Measurements from ENCODE around the gene MUTYH. TPM values are rescaled to one million over a fixed set of nuclear protein-coding genes. Genes with fewer than 3 reads are reported as not detected.

MUTYH gene
- total RNA-seq, 2 donors from 2014 or later, result 19.7 to 21.8 TPM

GRCh38 chr1:45334308-45335245 lies 5.7 kb downstream of the MUTYH start:
- Histone ChIP-seq H3K4me3 (no peak overlapping the region), H3K36me3 (replicated peaks in 1 of 2; ENCODE audit: insufficient read depth in 1 of 2, low read depth in 2 of 2) (no peaks in the 10 kb centered on the region), H3K27ac (no peak overlapping the region), H3K27me3 (no peaks in the 10 kb centered on the region), H3K4me1 (peaks cover 12% of the 10 kb centered on the region), H3K9me3 (no peaks in the 10 kb centered on the region)
- WGBS, 2 donors, result 76 to 89% methylated on average over 9 of the region's 9 CpGs
- DNase-seq (peak in 2 of 4 donors; percentile 21 to 34), ATAC-seq (no peak)
- intact Hi-C loops (cut with DNase I), result no loop called here
- TF ChIP-seq POLR2A (IDR thresholded peaks at IDR 0.05) (no peak), CTCF (IDR thresholded peaks at IDR 0.05) (no peak)

- intact Hi-C loops (cut with DNase I), result no loop called here
- Histone ChIP-seq H3K36me3 (replicated peaks in 1 of 2; ENCODE audit: insufficient read depth in 1 of 2, low read depth in 2 of 2) (no peaks in the 10 kb centered on the region), H3K4me3 (no peak overlapping the region), H3K27me3 (no peaks in the 10 kb centered on the region), H3K4me1 (peaks cover 8% of the 10 kb centered on the region), H3K9me3 (no peaks in the 10 kb centered on the region), H3K27ac (no peak overlapping the region)
- WGBS, 2 donors, result 94 to 100% methylated on average over 5 to 10 of the region's 10 CpGs
- DNase-seq (no peak), ATAC-seq (no peak)
- TF ChIP-seq CTCF (IDR thresholded peaks at IDR 0.05), result no peak
- TF ChIP-seq POLR2A (IDR thresholded peaks at IDR 0.05), result no peak
Observed at GRCh38 chr1:45332346-45332720, 7.9 kb downstream of the MUTYH start.

- H3K27me3 ChIP-seq, result no peaks in the 10 kb centered on the region
- TF ChIP-seq POLR2A (IDR thresholded peaks at IDR 0.05), result no peak
- TF ChIP-seq CTCF (IDR thresholded peaks at IDR 0.05), result no peak
- H3K4me3 ChIP-seq, result no peak overlapping the region
- intact Hi-C loops (cut with DNase I), result no loop called here
- WGBS, 2 donors, result 91 to 97% methylated on average over 6 to 18 of the region's 18 CpGs
- H3K36me3 ChIP-seq (replicated peaks in 1 of 2; ENCODE audit: insufficient read depth in 1 of 2, low read depth in 2 of 2), result no peaks in the 10 kb centered on the region
- no peak overlapping the region for H3K27ac ChIP-seq
- H3K4me1 ChIP-seq, result peaks cover 15% of the 10 kb centered on the region
- DNase-seq, result no peak
- H3K9me3 ChIP-seq, result no peaks in the 10 kb centered on the region
- ATAC-seq, result no peak
Observed at GRCh38 chr1:45331436-45332345, 8.5 kb downstream of the MUTYH start.

- Histone ChIP-seq H3K4me1 (peaks cover 16% of the 10 kb centered on the region), H3K9me3 (no peaks in the 10 kb centered on the region), H3K27ac (no peak overlapping the region), H3K27me3 (no peaks in the 10 kb centered on the region), H3K36me3 (replicated peaks in 1 of 2; ENCODE audit: insufficient read depth in 1 of 2, low read depth in 2 of 2) (no peaks in the 10 kb centered on the region), H3K4me3 (no peak overlapping the region)
- TF ChIP-seq POLR2A (IDR thresholded peaks at IDR 0.05), result no peak
- no peak for TF ChIP-seq CTCF (IDR thresholded peaks at IDR 0.05)
- no peak for DNase-seq
- no peak for ATAC-seq
- WGBS, 2 donors, result 72 to 80% methylated on average over 4 of the region's 4 CpGs
- intact Hi-C loops (cut with DNase I), result no loop called here
Observed at GRCh38 chr1:45329445-45329844, 10.8 kb downstream of the MUTYH start.
